ENCODE results near the gene CENPP. TPM values are rescaled to one million over a fixed set of nuclear protein-coding genes. Genes with fewer than 3 reads are reported as not detected.
A peak's percentile ranks its signal among the peaks of the same experiment; 100 is the strongest.

CENPP gene
- total RNA-seq, 2 donors from 2014 or later, result 22.3 to 26.4 TPM

DNA sequence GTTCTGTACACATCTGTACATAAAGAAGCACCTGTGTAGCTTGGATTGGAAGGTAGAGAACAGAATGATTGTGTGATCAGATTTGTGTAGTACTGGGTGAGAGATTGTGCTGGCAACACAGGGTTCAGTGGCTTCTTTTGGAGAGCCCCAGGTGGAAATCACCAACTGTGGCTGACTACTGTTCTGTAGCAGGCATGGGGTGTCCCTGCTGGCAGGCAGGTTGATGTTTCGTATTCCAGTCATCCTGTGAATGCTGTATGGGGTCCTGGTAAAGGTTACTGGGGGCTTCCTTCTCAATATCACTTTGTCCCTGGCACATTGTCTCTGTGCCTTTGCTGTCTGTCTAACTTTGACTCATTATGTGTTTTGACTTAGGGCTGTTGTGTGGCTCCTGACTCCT, 151.2 kb downstream of the CENPP start:
- ATAC-seq (peak in 1 of 2 donors; percentile 33), DNase-seq (ENCODE audit: low spot score in 2 of 2) (no peak)
- no peak overlapping the region for H3K27ac Mint-ChIP-seq
- no peaks in the 10 kb centered on the region for H3K9me3 Mint-ChIP-seq
- no peaks in the 10 kb centered on the region for H3K36me3 Mint-ChIP-seq

DNA sequence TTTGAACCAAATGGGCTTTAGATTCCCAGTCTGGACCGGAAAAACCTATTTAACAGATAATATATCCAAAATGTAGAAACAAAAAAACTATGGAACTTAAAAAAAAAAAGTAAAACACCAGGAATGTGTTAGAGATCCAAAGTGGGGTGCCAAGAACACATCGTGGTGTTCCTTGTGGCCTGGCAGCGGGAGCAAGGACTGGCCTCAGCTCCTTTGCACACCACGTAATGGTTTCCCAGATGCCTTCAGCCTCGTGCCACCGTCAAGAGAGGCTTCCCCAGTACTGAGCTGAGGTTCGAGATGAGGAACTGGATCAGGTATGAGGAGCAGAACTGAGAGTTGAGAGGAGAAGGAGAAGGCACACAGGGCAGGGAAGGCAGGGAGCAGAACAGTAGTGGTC, 153.0 kb downstream of the CENPP start:
- H3K36me3 Mint-ChIP-seq, result no peaks in the 10 kb centered on the region
- no peak for DNase-seq (ENCODE audit: low spot score in 2 of 2)
- H3K9me3 Mint-ChIP-seq, result no peaks in the 10 kb centered on the region
- H3K27ac Mint-ChIP-seq, result no peak overlapping the region
- ATAC-seq, result no peak

DNA sequence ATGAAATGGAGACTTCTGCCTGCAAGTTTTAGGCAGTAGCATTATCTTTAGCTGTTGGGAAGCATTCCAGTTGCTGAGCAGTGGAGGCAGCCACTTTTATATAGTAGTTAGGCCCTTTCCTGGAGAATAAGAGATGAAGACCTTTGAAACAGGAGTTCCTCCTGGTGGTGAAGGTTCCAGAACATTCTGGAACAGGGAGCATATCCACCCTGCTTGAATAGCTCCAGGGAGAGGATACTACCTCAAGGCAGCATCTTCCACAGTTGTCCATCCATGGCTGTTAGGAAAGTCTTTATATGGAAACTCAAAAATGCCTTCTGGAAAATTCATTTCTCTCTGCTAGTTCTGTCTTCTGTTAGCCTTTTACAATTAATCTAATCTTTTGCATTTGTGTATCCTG, 153.6 kb downstream of the CENPP start:
- no peaks in the 10 kb centered on the region for H3K9me3 Mint-ChIP-seq
- DNase-seq (ENCODE audit: low spot score in 2 of 2) (no peak), ATAC-seq (no peak)
- H3K36me3 Mint-ChIP-seq, result no peaks in the 10 kb centered on the region
- H3K27ac Mint-ChIP-seq, result no peak overlapping the region

DNA sequence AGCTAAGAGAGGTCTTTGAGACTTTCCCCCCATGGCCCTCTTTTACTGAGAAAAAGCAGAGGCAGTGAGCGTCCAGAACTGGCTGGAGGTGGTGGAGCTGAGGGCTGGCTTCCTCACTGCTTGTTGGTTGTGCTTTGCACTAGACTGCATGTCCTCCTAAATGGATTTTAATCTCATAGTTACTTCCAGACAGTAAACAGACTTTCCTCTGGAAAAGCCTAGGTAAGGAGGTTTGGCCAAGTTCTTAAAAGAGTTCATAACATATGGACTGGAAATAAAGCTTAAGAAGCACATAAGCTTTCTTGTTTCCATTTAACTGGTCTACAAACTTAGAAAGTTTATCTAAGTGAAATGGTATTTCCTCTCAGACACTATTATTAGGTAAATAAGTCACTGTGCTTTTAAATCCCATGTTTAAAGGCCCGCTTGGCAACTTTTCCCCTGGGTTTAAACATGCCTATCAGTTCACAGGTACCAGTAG, 154.6 kb downstream of the CENPP start:
- ATAC-seq, result no peak
- Mint-ChIP-seq H3K36me3 (no peaks in the 10 kb centered on the region), H3K9me3 (no peaks in the 10 kb centered on the region), H3K27ac (no peak overlapping the region)
- DNase-seq (ENCODE audit: low spot score in 2 of 2), result no peak

DNA sequence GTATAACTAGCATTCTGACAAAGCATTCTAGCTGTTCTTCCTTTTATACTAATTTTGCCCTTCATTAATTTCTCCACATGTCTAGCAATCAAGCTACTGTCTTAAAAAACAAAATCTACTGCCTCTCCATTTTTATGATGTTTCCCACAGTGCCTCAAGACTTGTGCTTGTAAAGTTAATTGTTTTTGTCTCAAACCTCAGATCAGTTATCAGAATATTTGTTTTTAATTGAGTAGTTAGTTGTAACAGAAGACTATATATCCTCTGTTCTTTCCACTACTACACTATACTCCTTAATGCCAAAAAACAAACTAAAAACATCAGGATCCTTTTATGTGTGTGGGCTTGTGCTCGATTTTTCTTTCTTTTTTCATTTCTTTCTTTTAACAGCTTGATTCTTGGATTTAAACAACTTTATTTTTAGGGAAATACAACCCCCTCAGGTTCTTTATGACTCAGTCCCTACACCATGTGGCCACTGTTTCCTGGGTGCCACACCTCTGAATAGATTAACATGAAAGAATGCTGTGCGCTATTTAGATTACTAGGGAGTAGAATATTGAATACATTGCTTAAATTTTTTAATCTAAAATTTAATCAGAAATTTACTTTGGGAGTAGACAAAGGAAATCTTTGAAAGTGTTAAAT, 155.4 kb downstream of the CENPP start:
- Mint-ChIP-seq H3K9me3 (no peaks in the 10 kb centered on the region), H3K27ac (no peak overlapping the region), H3K36me3 (no peaks in the 10 kb centered on the region)
- no peak for ATAC-seq
- no peak for DNase-seq (ENCODE audit: low spot score in 2 of 2)

DNA sequence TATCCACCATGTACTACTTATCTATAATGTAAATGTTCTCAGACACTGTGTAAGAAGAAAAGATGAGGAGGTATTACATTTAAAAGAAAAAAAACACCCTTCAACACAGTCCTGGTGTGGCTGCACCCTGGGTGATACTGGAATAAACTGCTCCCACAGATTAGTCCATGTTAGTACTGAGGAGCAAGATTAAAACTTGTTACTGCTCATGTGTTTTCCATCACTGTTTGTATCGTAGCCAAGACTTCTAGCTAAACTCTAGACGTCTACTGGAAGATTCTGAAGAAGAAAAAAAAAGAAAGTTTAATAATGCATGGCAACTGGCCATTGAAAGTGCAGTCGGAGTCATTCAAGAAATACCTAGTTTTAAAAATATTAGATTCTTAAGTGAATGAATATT, 156.6 kb downstream of the CENPP start, which contains the start of gene ASPN:
ASPN (minus strand) TSS at position 178 of the 400 bp plus-strand sequence.
- H3K27ac Mint-ChIP-seq, result no peak within 1 kb of the TSS
- DNase-seq (ENCODE audit: low spot score in 2 of 2) (no peak), ATAC-seq (no peak)
- H3K9me3 Mint-ChIP-seq, result no peaks in the 10 kb centered on the region
- H3K36me3 Mint-ChIP-seq, result no peaks in the 10 kb centered on the region

DNA sequence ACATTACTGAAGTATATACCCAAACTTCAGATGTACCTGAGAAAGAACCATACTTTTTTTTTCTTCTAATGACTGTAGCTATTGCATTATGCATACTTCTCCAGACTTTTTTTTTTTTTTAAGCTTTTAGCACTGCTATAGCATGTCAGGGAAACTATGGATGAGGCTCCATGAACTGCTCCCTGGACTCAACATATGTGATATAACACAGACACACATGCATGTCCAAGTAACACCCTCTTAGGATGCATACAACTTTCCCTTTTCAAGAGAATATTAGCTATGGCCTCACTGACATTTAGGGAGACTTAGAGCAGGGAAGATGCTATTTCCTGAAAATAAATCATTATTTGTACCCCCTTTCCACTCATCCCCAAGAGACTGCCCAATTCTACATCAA, 157.1 kb downstream of the CENPP start:
- no peaks in the 10 kb centered on the region for H3K36me3 Mint-ChIP-seq
- ATAC-seq, result no peak
- no peak for DNase-seq (ENCODE audit: low spot score in 2 of 2)
- H3K9me3 Mint-ChIP-seq, result no peaks in the 10 kb centered on the region
- H3K27ac Mint-ChIP-seq, result no peak overlapping the region

DNA sequence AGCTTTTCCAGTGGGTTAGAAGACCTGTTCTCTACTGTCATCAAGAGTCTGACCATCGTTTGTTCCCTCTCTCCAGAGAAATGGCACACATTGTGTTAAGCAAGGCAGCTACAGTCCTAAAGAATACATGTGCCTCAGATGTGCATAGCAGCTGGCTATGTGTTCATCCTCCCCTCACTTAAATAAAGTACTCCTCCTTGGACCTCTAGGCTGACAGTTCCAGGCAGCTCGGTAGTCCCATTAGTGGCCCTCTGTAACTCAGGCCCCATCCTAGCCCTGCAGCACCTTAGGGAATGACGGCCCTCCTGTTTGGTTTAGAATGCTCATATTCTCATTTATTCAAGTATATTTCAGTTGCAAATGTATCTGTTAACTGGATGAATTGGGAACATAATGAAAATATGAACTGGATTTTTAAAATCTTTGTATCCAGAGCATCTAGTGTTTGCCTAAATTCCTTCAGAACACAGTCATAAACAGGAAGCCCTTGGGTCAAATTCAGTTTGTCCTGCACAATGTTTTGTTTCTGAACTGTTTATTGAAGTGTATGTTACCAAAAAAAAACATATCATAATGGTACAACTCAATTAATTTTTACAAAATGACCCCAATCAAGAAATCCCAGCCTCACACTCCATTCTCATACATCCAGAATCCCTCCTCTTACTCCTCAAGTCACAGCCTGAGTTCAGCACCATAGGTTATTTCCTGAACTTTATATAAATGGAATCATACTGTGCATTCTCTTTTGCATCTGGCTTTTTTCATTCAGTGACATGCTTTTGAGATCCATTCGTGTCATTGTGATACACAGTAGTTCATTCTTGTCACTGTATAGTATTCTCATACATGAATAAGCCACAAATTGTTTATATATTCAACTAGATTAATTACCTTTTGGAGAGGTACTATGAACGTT, 158.1 kb downstream of the CENPP start:
- DNase-seq (ENCODE audit: low spot score in 2 of 2) (no peak), ATAC-seq (no peak)
- Mint-ChIP-seq H3K36me3 (no peaks in the 10 kb centered on the region), H3K9me3 (no peaks in the 10 kb centered on the region), H3K27ac (no peak overlapping the region)

DNA sequence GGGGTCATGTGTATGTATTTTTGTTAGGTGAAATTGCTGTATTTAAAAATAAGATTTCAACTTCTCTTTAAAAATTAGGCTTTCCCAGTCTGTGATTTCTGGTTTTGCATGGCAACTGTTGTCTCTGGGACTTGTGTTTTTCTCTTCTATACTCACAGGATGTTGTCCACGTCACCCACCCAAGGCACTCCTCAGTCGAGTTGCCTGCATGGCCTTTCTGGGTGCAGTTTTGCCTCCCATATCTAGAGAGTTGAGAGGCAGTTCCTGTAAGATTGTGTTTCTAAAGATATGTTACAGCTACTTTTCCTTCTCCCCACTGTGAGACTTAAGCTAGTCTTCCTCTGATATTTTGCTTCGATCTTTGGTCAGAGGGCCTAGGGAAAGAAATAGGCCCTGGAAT, 158.8 kb downstream of the CENPP start:
- Mint-ChIP-seq H3K9me3 (no peaks in the 10 kb centered on the region), H3K36me3 (no peaks in the 10 kb centered on the region), H3K27ac (no peak overlapping the region)
- DNase-seq (ENCODE audit: low spot score in 2 of 2), result no peak
- no peak for ATAC-seq

DNA sequence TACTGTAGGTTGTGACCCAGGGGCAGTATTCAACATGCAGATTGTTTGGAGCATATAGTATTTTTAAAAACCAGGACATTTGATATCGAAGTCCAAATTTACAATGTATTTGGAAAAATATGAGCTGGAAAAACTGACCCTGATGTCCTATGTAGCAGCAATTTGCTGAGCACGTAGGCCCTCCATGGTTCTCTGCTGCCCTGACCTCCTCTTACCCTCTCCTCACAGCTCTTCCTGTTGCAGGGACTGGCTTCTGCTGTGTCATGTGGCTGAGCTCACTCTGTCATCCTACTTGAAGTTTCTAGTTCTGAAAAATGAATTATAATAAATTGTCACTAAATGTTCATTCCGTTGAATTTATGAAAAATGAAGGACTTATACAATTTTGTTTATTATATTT, 160.6 kb downstream of the CENPP start:
- ATAC-seq, result no peak
- Mint-ChIP-seq H3K9me3 (no peaks in the 10 kb centered on the region), H3K36me3 (no peaks in the 10 kb centered on the region), H3K27ac (no peak overlapping the region)
- DNase-seq (ENCODE audit: low spot score in 2 of 2), result no peak

DNA sequence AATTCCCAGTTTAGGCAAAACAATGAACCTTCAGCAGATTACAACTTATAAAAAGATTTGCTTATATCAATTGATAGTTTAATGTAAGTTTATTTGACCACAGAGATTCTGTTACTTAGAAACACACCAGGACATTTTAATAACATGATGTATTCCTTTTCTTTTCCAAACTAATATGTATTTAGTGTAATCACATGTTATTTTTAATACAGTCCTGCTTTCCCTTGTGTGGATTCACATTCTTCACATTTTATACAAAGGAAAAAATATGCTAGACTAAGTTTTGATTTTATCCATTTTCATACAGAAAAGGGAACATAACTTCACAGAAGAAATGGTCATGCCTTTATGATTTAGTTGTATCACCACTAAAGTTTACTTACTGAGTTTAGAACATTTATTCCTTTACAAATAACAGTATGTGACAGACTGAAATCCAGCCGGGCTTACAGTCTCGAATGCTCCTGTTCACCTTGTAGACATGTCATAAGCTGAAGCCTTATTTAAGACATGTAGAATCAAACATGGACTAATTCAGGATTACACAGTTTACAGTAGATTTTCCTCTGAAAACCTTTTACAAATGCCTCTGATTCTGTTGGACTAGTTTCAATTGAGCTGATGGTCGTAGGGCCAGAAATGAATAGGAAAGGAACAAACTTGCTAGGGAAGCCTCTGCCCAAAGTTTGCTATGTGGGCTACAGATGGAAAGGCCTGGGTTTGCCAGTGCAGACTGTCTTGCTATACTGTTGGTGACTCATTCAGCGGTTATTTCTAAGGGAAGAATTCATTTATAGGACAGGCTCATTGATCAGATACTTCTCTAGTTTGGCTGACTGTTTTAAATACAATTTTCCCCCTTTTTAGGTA, 163.2 kb downstream of the CENPP start:
- DNase-seq (ENCODE audit: low spot score in 2 of 2), result no peak
- Mint-ChIP-seq H3K36me3 (no peaks in the 10 kb centered on the region), H3K9me3 (no peaks in the 10 kb centered on the region), H3K27ac (no peak overlapping the region)
- no peak for ATAC-seq

DNA sequence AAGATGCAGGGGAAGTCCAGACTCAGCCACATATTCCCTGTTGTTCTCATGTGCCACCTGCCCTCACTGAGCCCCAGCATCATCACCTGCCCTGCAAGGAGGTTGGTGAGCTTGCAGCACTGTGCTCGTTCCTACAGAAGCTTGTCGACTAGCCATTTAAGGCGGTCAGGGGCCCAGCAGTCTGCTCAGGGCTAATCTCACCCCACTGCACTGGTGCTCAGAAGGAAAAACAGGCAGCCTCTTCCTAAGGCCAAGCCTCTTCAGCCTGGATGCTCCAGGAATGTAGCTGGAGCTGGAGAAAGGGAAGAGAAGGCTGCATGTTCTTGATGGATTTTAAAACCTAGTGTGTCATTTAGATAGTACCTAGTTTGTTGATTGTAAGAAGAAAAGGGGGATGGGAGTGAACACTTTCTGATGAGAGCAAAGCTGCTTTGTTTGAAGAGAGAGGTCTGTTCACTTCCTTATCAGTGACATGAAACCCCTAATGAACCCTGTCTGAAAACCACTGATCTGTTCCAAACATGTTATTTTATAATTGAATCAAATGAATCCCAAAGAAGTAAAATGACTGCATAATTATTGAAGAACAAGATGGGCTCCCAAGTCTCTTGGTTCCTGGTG, 167.1 kb downstream of the CENPP start:
- ATAC-seq (no peak), DNase-seq (ENCODE audit: low spot score in 2 of 2) (no peak)
- no peaks in the 10 kb centered on the region for H3K9me3 Mint-ChIP-seq
- H3K27ac Mint-ChIP-seq, result no peak overlapping the region
- H3K36me3 Mint-ChIP-seq, result no peaks in the 10 kb centered on the region

DNA sequence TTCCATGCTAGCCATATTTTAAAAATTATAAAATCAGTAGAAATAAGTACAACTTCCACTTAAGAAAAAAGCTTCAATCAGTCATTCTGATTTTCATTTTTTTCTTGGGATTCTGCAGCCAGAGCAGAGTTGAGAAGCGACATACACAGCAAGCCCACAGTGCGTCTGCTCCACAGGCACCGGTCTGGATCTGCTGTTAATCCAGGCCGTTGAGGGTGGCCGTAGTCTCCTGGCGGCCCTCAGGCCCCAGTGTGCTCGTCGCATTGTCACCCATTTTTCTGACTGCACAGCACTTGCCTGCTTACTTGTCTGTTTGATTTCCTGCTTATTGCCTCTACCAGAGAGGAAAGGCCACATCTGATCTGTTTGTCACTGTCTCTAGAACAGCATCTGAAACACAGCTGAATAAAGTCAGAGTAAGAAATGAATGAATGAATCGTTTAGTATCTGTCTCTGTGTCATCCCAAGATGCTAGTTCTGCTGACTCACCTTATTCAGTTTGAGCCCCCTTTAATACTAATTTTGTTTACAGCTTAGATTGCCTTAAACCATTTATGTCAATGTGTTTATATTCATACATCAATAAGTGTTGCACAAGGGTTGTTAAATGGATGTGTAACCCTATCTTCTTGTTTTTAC, 168.1 kb downstream of the CENPP start:
- Mint-ChIP-seq H3K9me3 (no peaks in the 10 kb centered on the region), H3K27ac (no peak overlapping the region), H3K36me3 (no peaks in the 10 kb centered on the region)
- DNase-seq (ENCODE audit: low spot score in 2 of 2) (no peak), ATAC-seq (peak in 1 of 2 donors; percentile 64)

DNA sequence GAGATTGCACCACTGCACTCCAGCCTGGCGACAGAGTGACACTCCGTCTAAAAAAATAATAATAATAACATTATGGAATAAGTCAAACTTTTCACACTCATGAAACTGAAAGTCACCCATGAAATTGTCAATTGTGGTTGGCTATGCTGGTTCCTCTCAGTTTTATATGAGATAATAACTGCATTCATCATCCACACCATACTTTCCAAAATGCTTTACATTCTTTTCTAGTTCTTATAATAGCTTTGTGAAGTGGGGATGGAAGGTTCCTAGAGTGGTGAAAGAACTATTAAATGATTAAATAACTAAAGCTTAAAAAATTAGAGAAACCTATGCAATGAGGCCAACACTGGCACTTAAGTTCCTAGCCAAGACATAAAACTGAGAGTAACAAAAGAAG, 169.1 kb downstream of the CENPP start:
- no peaks in the 10 kb centered on the region for H3K36me3 Mint-ChIP-seq

DNA sequence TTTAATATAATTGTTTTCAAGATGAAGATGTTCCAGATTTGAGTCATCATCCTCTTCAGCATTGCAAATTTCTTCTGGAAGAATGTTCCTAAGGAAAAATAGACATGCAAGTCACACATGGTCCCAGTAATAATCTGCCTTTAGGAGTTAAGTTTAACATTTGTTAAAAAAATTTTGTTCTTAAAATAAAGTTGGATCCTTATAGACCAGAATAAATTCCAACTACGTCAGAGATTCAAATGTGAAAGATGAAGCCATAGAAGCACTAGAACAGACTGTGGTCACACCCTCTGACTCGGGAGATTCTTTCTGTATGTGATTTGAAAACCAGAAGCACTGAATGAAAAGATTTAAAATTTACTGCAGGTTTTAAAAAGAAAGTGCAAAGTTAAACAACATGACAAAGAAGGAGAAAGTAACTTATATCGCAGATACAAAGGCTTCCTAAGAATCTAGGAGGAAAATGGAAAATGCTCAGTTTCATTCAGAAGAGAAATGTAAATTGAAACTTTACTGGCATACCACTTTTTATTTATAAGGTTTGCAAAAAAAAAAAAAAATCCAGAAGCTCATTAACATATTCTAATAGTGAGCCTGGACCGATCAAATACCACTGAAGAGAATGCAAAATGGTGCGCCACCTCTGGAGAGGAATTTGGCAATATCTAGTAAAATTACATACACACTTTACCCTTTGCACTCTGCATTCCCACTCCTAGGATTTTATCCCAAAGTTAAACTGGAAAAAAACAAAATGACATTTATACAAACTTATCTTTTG, 170.8 kb downstream of the CENPP start:
- Mint-ChIP-seq H3K36me3 (no peaks in the 10 kb centered on the region), H3K9me3 (no peaks in the 10 kb centered on the region), H3K27ac (no peak overlapping the region)
- no peak for DNase-seq (ENCODE audit: low spot score in 2 of 2)
- no peak for ATAC-seq

More for the DNA sequence above, 169.1 kb downstream of the CENPP start:
- ATAC-seq (no peak), DNase-seq (ENCODE audit: low spot score in 2 of 2) (no peak)
- Mint-ChIP-seq H3K9me3 (no peaks in the 10 kb centered on the region), H3K27ac (no peak overlapping the region)
